ENCODE results near the gene RAF1. TPM values are rescaled to one million over a fixed set of nuclear protein-coding genes. Genes with fewer than 3 reads are reported as not detected.

RAF1 gene
- total and polyA plus RNA-seq, 7 experiments from 2014 or later: 50.2 to 129 (median 114) TPM

GRCh38 chr3:12562451-12562850, 101.5 kb downstream of the RAF1 start:
- Mint-ChIP-seq H3K9me3 (peaks cover 0 to 28% (median 13%) of the 10 kb centered on the region in 11 donors), H3K27me3 (no peaks in the 10 kb centered on the region), H3K4me1 (peaks cover 37 to 75% (median 70%) of the 10 kb centered on the region in 7 donors), H3K36me3 (peaks cover 6 to 29% (median 22%) of the 10 kb centered on the region in 5 donors), H3K27ac (peak overlapping the region in 3 of 9 donors; percentile 12 to 65 (median 43)), H3K4me3 (no peak overlapping the region)
- peaks cover 0 to 8% (median 4%) of the 10 kb centered on the region in 3 experiments for H3K9me3 ChIP-seq (ENCODE audit: control insufficient read depth in 2 of 3, low read length in 3 of 3)
- no peaks in the 10 kb centered on the region for H3K27me3 ChIP-seq (ENCODE audit: control insufficient read depth in 2 of 2, insufficient read depth in 2 of 2, low read length in 2 of 2)
- DNase-seq (no peak), ATAC-seq (no peak)
- H3K4me3 ChIP-seq (ENCODE audit: low read length): no peak overlapping the region
- no peak overlapping the region for H3K27ac ChIP-seq (ENCODE audit: low read depth, low read length)
- peaks cover 0 to 7% (median 0%) of the 10 kb centered on the region in 3 experiments for H3K36me3 ChIP-seq (ENCODE audit: control insufficient read depth in 2 of 3, insufficient read depth in 3 of 3, low read length in 3 of 3)
- CTCF ChIA-PET: no interaction called here
- POLR2A ChIA-PET: no interaction called here
- peaks cover 30 to 34% of the 10 kb centered on the region in 2 donors for H3K4me1 ChIP-seq (ENCODE audit: control insufficient read depth in 2 of 2, insufficient read depth in 2 of 2, low read length in 2 of 2)
- intact Hi-C loops (cut with micrococcal nuclease): no loop called here

- H3K4me3 ChIP-seq (ENCODE audit: low read length): no peak overlapping the region
- H3K9me3 ChIP-seq (ENCODE audit: control insufficient read depth in 2 of 3, low read length in 3 of 3): peaks cover 0 to 8% (median 4%) of the 10 kb centered on the region in 3 experiments
- CTCF ChIA-PET: no interaction called here
- Mint-ChIP-seq H3K36me3 (peaks cover 0 to 24% (median 16%) of the 10 kb centered on the region in 5 donors), H3K4me3 (peak overlapping the region in 4 of 10 donors; percentile 19 to 100 (median 34)), H3K27ac (peak overlapping the region in 6 of 9 donors; percentile 15 to 93 (median 68)), H3K9me3 (peaks cover 0 to 22% (median 11%) of the 10 kb centered on the region in 11 donors), H3K4me1 (peaks cover 38 to 74% (median 70%) of the 10 kb centered on the region in 7 donors), H3K27me3 (peaks cover 0 to 2% (median 0%) of the 10 kb centered on the region in 5 donors)
- POLR2A ChIA-PET: interaction anchor here (0.7 kb wide), 1 partner anchor 1301 kb away, joined by 3 read pairs; no protein-coding TSS in a partner anchor
- DNase-seq: no peak
- no peaks in the 10 kb centered on the region for H3K27me3 ChIP-seq (ENCODE audit: control insufficient read depth in 2 of 2, insufficient read depth in 2 of 2, low read length in 2 of 2)
- H3K27ac ChIP-seq (ENCODE audit: low read depth, low read length): no peak overlapping the region
- intact Hi-C loops (cut with micrococcal nuclease): no loop called here
- H3K36me3 ChIP-seq (ENCODE audit: control insufficient read depth in 2 of 3, insufficient read depth in 3 of 3, low read length in 3 of 3): peaks cover 0 to 13% (median 0%) of the 10 kb centered on the region in 3 experiments
- H3K4me1 ChIP-seq (ENCODE audit: control insufficient read depth in 2 of 2, insufficient read depth in 2 of 2, low read length in 2 of 2): peaks cover 34% of the 10 kb centered on the region in 2 donors
- no peak for ATAC-seq
Measured at GRCh38 chr3:12561397-12561796, 102.5 kb downstream of the RAF1 start.

- POLR2A ChIA-PET: interaction anchor here (0.5 to 0.7 kb wide), 2 partner anchors 31 to 1302 kb away, joined by 3 to 8 read pairs; no protein-coding TSS in a partner anchor
- DNase-seq: peak in 3 of 9 donors; percentile 16 to 53 (median 36)
- peaks cover 0 to 22% (median 11%) of the 10 kb centered on the region in 5 donors for H3K36me3 Mint-ChIP-seq
- intact Hi-C loops (cut with micrococcal nuclease): no loop called here
- Histone ChIP-seq H3K27ac (ENCODE audit: low read depth, low read length) (no peak overlapping the region), H3K27me3 (ENCODE audit: control insufficient read depth in 2 of 2, insufficient read depth in 2 of 2, low read length in 2 of 2) (no peaks in the 10 kb centered on the region), H3K9me3 (ENCODE audit: control insufficient read depth in 2 of 3, low read length in 3 of 3) (peaks cover 0 to 1% (median 0%) of the 10 kb centered on the region in 3 experiments), H3K4me1 (ENCODE audit: control insufficient read depth in 2 of 2, insufficient read depth in 2 of 2, low read length in 2 of 2) (peaks cover 34 to 35% of the 10 kb centered on the region in 2 donors), H3K36me3 (ENCODE audit: control insufficient read depth in 2 of 3, insufficient read depth in 3 of 3, low read length in 3 of 3) (peaks cover 0 to 7% (median 0%) of the 10 kb centered on the region in 3 experiments), H3K4me3 (ENCODE audit: low read length) (no peak overlapping the region)
- peaks cover 0 to 17% (median 7%) of the 10 kb centered on the region in 11 donors for H3K9me3 Mint-ChIP-seq
- peak overlapping the region in 6 of 10 donors; percentile 1 to 100 (median 36) for H3K4me3 Mint-ChIP-seq
- CTCF ChIA-PET: no interaction called here
- ATAC-seq: no peak
- H3K27ac Mint-ChIP-seq: peak overlapping the region in 7 of 9 donors; percentile 55 to 93 (median 76)
- peaks cover 41 to 82% (median 74%) of the 10 kb centered on the region in 7 donors for H3K4me1 Mint-ChIP-seq
- peaks cover 3 to 9% (median 4%) of the 10 kb centered on the region in 5 donors for H3K27me3 Mint-ChIP-seq
Measured at GRCh38 chr3:12560505-12561190, 103.3 kb downstream of the RAF1 start.

- DNase-seq (no peak), ATAC-seq (no peak)
- no peaks in the 10 kb centered on the region for H3K27me3 ChIP-seq (ENCODE audit: control insufficient read depth in 2 of 2, insufficient read depth in 2 of 2, low read length in 2 of 2)
- Mint-ChIP-seq H3K27ac (peak overlapping the region in 6 of 9 donors; percentile 22 to 94 (median 40)), H3K9me3 (peaks cover 0 to 7% (median 0%) of the 10 kb centered on the region in 11 donors), H3K36me3 (peaks cover 0 to 10% (median 2%) of the 10 kb centered on the region in 5 donors), H3K27me3 (peaks cover 12 to 20% (median 14%) of the 10 kb centered on the region in 5 donors), H3K4me3 (peak overlapping the region in 9 of 10 donors; percentile 28 to 100 (median 66)), H3K4me1 (peaks cover 40 to 78% (median 71%) of the 10 kb centered on the region in 7 donors)
- intact Hi-C loops (cut with micrococcal nuclease): loop anchor here in 1 of 2 donors (10.0 kb wide), 2 partner anchors 785 to 1285 kb away; partner anchors contain the start of gene ATG7
- CTCF ChIA-PET: no interaction called here
- H3K9me3 ChIP-seq (ENCODE audit: control insufficient read depth in 2 of 3, low read length in 3 of 3): no peaks in the 10 kb centered on the region
- H3K4me3 ChIP-seq (ENCODE audit: low read length): no peak overlapping the region
- no peak overlapping the region for H3K27ac ChIP-seq (ENCODE audit: low read depth, low read length)
- peaks cover 0 to 7% (median 0%) of the 10 kb centered on the region in 3 experiments for H3K36me3 ChIP-seq (ENCODE audit: control insufficient read depth in 2 of 3, insufficient read depth in 3 of 3, low read length in 3 of 3)
- peaks cover 34 to 35% of the 10 kb centered on the region in 2 donors for H3K4me1 ChIP-seq (ENCODE audit: control insufficient read depth in 2 of 2, insufficient read depth in 2 of 2, low read length in 2 of 2)
- POLR2A ChIA-PET: interaction anchor here (0.6 to 1.6 kb wide), 3 partner anchors 105 to 1903 kb away, joined by 3 to 5 read pairs (median 3); partner anchors contain the start of gene RAF1
Measured at GRCh38 chr3:12559520-12559919, 104.4 kb downstream of the RAF1 start.

- DNase-seq (no peak), ATAC-seq (no peak)
- Histone ChIP-seq H3K9me3 (ENCODE audit: control insufficient read depth in 2 of 3, low read length in 3 of 3) (no peaks in the 10 kb centered on the region), H3K36me3 (ENCODE audit: control insufficient read depth in 2 of 3, insufficient read depth in 3 of 3, low read length in 3 of 3) (peaks cover 0 to 7% (median 0%) of the 10 kb centered on the region in 3 experiments), H3K27ac (ENCODE audit: low read depth, low read length) (no peak overlapping the region), H3K4me1 (ENCODE audit: control insufficient read depth in 2 of 2, insufficient read depth in 2 of 2, low read length in 2 of 2) (peaks cover 35 to 38% of the 10 kb centered on the region in 2 donors), H3K27me3 (ENCODE audit: control insufficient read depth in 2 of 2, insufficient read depth in 2 of 2, low read length in 2 of 2) (peaks cover 0 to 4% of the 10 kb centered on the region in 2 donors), H3K4me3 (ENCODE audit: low read length) (no peak overlapping the region)
- H3K27ac Mint-ChIP-seq: peak overlapping the region in 7 of 9 donors; percentile 25 to 95 (median 87)
- H3K4me1 Mint-ChIP-seq: peaks cover 39 to 80% (median 73%) of the 10 kb centered on the region in 7 donors
- H3K27me3 Mint-ChIP-seq: peaks cover 18 to 27% (median 21%) of the 10 kb centered on the region in 5 donors
- POLR2A ChIA-PET: interaction anchor here (0.7 to 1.6 kb wide), 2 partner anchors 106 to 1904 kb away, joined by 3 to 5 read pairs; partner anchors contain the start of gene RAF1
- peaks cover 0 to 5% (median 0%) of the 10 kb centered on the region in 5 donors for H3K36me3 Mint-ChIP-seq
- intact Hi-C loops (cut with micrococcal nuclease): loop anchor here in 1 of 2 donors (10.0 kb wide), 2 partner anchors 786 to 1284 kb away; partner anchors contain the start of gene ATG7
- H3K4me3 Mint-ChIP-seq: peak overlapping the region; percentile 30 to 100 (median 96)
- peaks cover 0 to 4% (median 0%) of the 10 kb centered on the region in 11 donors for H3K9me3 Mint-ChIP-seq
- CTCF ChIA-PET: no interaction called here
Measured at GRCh38 chr3:12558706-12559105, 105.2 kb downstream of the RAF1 start.

GRCh38 chr3:12557473-12558100, 106.3 kb downstream of the RAF1 start:
- H3K4me1 Mint-ChIP-seq: peaks cover 40 to 78% (median 75%) of the 10 kb centered on the region in 7 donors
- no peak for ATAC-seq
- H3K36me3 Mint-ChIP-seq: peaks cover 0 to 5% (median 0%) of the 10 kb centered on the region in 5 donors
- intact Hi-C loops (cut with micrococcal nuclease): loop anchor here (1.0 to 10.0 kb wide), 8 partner anchors 73 to 1283 kb away; partner anchors contain the start of genes RAF1 (in 2 of the 2), TAMM41 (in 2 of the 2), TSEN2 (in 2 of the 2) and ATG7 (in 1 of the 2)
- Histone ChIP-seq H3K27ac (ENCODE audit: low read depth, low read length) (peak overlapping the region; percentile 94), H3K4me3 (ENCODE audit: low read length) (peak overlapping the region; percentile 95), H3K36me3 (ENCODE audit: control insufficient read depth in 2 of 3, insufficient read depth in 3 of 3, low read length in 3 of 3) (peaks cover 0 to 7% (median 0%) of the 10 kb centered on the region in 3 experiments), H3K9me3 (ENCODE audit: control insufficient read depth in 2 of 3, low read length in 3 of 3) (no peaks in the 10 kb centered on the region), H3K27me3 (ENCODE audit: control insufficient read depth in 2 of 2, insufficient read depth in 2 of 2, low read length in 2 of 2) (peaks cover 6% of the 10 kb centered on the region in 2 donors), H3K4me1 (ENCODE audit: control insufficient read depth in 2 of 2, insufficient read depth in 2 of 2, low read length in 2 of 2) (peaks cover 35 to 38% of the 10 kb centered on the region in 2 donors)
- no peak for DNase-seq
- H3K9me3 Mint-ChIP-seq: peaks cover 0 to 4% (median 0%) of the 10 kb centered on the region in 11 donors
- POLR2A ChIA-PET: interaction anchor here (0.6 to 3.1 kb wide), 6 partner anchors 11 to 106 kb away, joined by 3 to 22 read pairs (median 4); partner anchors contain the start of genes RAF1 and TSEN2
- H3K27me3 Mint-ChIP-seq: peaks cover 22 to 37% (median 28%) of the 10 kb centered on the region in 5 donors
- CTCF ChIA-PET: no interaction called here
- H3K4me3 Mint-ChIP-seq: peak overlapping the region; percentile 90 to 100 (median 96)
- H3K27ac Mint-ChIP-seq: peak overlapping the region; percentile 87 to 95 (median 93)

Data from naive thymus-derived CD4-positive, alpha-beta T cell (primary cell).